ENCODE data around the gene TMEM179B.

- TF ChIP-seq CTCF (IDR thresholded peaks at IDR 0.05), result no peak
- TF ChIP-seq POLR2A (IDR thresholded peaks at IDR 0.05), result no peak
Measured at GRCh38 chr11:62778441-62778840, 8.8 kb upstream of the TMEM179B start.

Data from right lobe of liver (tissue), 4 donors.